Posterior cingulate gyrus (tissue), 11 donors: ENCODE measurements around the gene BMPR1B.

Source experiments
- DNase-seq, 10 donors: peaks; one replicate each; pipeline versions ENCODE4 v3.0.0 to v3.0.0-alpha.2; 2020 to 2021; ENCODE audit warnings: mixed read lengths in 3 of 10
- intact Hi-C: fragments of 100-400 bp; cut with DNase I; formaldehyde crosslinking; loops from one replicate; pipeline ENCODE4 v1.15.1; 2023

Gene BMPR1B

DNA sequence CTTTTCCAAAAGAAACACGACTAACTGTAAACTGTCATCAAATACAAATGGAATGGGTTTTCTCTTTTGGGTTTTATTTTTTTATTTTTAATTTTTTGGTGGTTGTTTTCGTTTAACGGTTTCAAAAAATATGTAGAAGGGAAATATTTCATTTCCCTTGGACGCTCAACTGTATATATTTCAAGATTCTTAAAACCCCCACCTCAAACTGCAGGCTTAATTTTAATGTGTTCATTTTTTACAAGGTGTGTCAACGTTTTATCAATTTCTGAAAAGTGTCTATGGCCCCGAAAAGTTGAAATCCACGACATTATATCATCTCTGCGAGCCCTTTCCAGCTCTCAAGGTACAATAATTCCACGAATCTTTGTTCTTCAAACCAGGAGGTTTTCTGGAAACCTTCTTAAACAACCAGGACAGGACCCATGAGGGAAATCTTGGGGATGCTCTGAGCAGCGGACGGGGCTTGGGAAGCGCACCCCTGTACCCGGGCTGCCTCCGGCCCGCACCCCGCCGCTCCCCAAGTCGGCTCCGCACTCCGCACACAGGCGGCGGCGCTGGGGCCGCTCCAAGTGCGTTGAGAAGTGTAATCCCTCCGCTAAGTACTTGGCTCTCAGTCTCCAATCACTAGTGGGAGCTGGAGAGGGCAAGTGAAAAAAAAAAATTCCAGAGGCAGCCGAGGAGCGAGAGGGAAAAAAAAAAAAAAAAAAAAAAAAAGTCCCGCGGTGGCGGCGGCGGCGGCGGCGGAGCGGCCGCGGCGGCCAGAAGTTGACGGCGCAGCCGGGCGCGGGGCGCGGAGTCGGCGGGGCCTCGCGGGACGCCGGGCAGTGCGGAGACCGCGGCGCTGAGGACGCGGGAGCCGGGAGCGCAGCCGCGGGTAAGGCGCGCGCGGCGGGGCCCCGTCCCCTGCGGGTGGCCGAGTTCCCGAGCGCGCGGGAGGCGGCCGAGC, at the start of gene BMPR1B:
Gene BMPR1B, plus strand, starts transcription at position 764 of the 949 bp plus-strand sequence. CDS start 346,470 bp downstream, outside the sequence.
- peak in 4 of 10 donors; percentile 14 to 76 (median 14) for DNase-seq

DNA sequence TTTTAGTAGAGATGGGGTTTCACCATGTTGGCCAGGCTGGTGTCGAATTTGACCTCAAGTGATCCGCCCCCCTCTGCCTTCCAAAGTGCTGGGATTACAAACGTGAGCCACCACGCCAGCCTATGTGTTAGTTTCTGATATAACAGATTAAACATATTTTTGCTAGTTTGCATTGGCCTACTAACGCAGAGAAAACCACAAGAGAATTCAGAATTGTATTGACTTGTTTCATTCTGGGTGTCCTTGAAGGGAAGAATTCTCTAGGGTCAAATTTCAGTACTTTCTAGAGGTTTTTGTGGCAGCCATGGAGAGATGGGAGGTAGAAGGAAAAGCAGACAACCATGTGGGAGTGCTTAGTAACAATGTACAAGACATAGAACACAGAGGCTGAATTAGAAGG, 46.1 kb upstream of the BMPR1B start:
- DNase-seq = no peak
- intact Hi-C loops = no loop called here

More for the DNA sequence above, at the start of gene BMPR1B:
- intact Hi-C loops = no loop called here

DNA sequence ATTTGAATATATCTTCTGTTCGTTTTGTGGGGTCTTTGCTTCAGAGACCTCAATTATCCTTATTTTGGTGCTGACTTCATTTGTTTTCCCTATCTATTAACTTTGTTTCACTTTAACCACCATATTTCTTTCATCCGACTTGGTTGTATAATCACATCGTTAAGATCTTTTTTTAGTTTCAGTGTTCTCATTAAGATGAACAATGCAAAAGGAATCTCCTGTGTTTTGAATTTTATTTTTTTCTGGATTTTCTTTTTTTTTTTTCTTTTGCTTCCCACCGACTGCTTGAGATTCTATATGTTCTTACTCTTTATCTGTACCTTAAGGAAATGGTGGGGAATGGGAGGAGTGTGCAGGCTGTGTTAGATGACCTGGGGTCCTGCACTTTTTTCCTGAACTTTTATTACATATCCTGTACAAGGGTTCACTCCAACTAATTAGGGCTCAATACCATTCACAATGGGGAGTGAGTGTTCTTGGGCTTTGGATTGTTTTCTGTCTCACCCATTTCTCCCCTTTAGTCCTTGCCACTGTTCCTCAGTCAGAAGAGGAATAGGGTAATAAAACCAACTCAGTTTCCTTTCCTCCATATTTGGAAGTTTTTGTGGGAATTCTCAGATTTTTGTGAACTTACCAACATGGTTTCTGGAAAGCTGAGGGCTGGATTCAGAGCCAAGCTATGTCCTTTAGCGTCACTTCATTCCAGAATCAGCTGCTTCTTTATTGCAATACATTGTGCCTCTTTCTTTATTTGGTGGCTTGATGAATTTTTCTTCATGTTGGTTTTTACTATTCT, 43.2 kb upstream of the BMPR1B start:
- intact Hi-C loops = no loop called here
- no peak for DNase-seq

- no peak for DNase-seq
- intact Hi-C loops = no loop called here
Measured at GRCh38 chr4:94715726-94716125, 42.0 kb upstream of the BMPR1B start.

DNA sequence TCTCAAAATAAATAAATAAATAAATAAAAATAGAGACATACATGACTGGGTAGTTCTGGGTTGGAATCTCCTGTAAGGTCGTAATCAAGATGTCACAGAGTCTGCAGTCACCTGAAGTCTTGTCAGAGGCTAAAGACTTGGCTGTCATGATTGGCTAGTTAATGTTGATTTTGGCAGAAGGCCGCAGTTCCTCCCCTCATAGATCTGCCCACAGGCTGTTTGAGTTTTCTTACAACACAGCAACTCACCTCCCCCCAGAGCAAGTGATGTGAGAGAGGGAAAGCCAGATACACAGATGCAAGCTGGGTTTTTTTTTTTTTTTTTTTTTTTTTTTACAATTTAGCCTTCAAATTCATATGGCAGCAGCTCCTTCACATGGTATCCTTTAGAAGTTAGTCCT, 36.4 kb upstream of the BMPR1B start:
- intact Hi-C loops = no loop called here
- DNase-seq = no peak

DNA sequence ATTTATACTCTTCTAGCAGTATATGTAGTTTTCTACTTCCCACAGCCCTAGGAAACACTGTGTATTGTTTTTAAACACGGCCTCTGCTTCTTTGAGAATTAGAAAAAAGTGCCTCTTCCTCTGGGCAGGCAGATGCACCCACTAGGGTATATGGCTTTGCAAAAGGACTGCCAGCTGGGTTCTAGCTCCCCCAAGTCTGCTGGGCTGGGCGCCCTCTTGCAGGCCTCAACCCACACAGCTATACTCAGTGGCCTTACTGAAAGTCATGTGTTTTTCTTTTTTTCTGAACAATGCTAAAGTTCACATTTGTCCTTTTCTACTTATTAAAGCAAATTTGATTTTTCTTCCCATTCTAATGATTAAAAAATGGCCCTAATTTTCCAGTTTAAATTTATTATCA, 35.5 kb upstream of the BMPR1B start:
- intact Hi-C loops = no loop called here
- DNase-seq = no peak

GRCh38 chr4:94722748-94723147, 35.0 kb upstream of the BMPR1B start:
- no peak for DNase-seq
- intact Hi-C loops = no loop called here

DNA sequence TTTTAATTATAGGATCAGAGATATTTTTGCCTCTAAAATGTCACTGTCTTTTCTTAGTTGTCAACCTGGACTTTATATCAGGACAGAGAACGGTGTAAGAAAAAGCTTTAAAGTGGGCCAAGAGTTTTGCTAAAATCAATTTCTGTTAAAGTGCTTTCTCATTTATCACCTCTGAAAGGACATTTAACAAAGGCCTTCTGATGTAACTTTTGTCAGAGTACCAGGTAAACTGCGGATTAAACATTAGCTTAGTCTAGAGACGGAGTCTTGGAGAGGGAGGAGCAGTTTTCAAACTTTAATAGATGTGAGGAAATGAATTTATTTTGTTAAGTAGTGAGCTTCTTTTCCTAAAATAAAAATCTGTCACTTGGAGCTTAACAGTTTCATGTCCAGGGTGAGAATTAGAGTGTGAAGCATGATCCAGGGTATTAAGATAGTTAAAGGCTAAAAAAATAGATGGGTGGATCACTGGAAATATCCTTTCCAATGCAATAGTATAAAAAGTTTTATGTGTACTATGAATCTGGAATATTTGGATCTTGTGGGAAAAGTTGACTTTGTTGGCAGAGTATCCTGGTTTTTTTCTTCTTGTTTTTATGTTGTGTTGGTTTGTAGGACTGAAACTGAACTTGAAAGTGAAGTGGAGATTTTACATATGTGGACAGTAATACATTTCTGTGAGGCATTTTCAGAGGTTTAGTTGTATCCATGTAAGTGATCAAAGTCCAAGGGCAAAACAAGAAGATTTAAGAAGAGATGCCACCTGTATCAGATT, 33.6 kb upstream of the BMPR1B start:
- intact Hi-C loops = no loop called here
- no peak for DNase-seq

- intact Hi-C loops = no loop called here
- DNase-seq = no peak
Measured at GRCh38 chr4:94726524-94727123, 31.1 kb upstream of the BMPR1B start.

GRCh38 chr4:94728056-94728766, 29.5 kb upstream of the BMPR1B start:
- intact Hi-C loops = no loop called here
- no peak for DNase-seq

GRCh38 chr4:94732358-94732698, 25.4 kb upstream of the BMPR1B start:
- intact Hi-C loops = loop anchor here (5.0 kb wide), 1 partner anchor 110 kb away; no protein-coding TSS in a partner anchor
- no peak for DNase-seq

DNA sequence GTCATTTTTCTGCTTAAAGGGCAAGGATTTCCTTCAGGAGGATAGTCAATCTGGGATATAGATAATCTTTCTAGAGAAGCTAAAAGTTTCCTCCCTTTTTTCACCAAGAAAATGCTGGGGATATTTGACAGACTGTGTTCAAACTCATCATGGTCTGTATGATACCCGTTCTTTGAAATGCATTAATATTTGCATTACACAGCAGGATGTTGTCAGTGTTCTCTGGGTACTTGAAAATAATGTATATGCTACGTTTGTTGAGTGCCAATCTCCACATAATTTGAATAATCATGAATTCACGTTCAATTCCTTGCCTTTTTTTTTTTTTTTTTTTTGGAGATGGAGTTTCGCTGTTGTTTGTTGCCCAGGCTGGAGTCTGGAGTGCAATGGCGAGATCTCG, 18.0 kb upstream of the BMPR1B start:
- DNase-seq = no peak
- intact Hi-C loops = no loop called here

DNA sequence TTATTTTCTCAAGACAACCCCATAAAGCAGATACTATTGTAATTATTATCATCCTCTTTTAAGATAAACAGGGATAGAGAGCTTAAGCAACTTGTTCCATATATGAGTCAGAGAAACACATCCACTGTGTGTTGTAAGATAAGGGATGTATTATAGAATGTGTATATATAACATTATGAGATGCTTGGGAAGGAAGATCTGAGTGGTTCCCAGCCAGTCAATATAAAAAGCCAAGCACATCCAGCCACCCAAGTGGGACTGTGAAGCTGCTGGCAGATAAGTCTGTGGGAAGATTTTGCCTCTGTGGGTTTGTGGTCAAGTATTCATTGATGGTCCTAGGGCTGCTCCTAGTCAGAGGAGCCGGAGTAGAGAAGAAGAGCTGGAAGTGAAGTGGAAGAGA, 16.5 kb upstream of the BMPR1B start:
- intact Hi-C loops = no loop called here
- no peak for DNase-seq

DNA sequence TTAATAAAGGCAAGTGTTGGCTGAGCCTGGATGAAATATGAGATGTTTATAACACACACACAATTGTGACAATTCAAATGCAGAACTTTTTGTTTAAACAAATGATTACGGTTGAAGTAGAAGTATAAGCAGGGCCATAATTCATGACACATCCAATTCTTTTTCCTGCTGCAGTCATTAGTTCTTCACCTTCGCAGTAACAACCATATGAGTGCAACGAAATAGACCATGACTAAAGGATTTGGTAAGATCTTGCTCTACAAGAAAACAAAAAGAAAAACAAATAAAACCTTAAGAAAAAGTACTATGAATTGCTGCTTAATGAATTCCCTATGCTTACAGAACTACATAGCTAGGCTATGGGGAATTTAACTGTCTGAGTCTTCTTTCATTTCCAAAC, 13.9 kb upstream of the BMPR1B start:
- intact Hi-C loops = no loop called here
- no peak for DNase-seq

DNA sequence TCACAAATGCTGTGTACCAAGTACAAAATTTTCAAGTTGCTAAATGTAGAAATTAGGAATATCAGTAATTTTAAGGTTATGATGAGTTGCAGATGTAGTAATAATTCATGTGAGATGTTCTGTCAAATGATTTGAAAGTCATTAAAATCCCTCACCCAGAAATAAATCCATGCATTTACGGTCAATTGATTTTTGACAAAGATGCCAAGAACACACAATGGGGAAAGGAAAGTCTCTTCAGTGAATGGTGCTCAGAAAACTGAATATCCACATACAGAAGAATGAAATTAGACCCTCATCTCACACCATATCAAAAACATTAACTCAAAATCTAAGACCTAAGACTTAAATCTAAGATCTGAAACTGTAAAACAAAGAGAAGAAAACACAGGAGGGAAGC, 12.9 kb upstream of the BMPR1B start:
- intact Hi-C loops = no loop called here
- DNase-seq = no peak

DNA sequence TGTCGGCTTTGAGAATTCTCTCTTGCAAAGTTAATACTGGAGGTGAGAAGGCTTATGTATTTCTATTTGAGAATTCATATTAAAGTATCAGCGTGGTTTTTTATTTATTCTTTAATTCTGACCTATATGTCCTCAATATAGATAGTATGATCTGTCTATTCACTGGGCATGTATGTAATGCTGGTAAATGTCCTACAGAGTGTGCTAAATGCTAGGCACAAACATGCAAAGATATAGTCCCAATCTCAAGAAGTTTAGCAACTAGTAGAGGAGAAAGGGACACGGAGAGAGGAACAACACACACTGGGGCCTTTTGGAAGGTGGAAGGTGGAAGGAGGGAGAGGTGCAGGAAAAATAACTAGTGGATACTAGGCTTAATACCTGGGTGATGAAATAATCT, 11.0 kb upstream of the BMPR1B start:
- intact Hi-C loops = no loop called here
- DNase-seq = no peak

GRCh38 chr4:94758141-94758699, 465 bp downstream of the BMPR1B start:
- peak in 8 of 10 donors; percentile 11 to 87 (median 31) for DNase-seq
- intact Hi-C loops = no loop called here

DNA sequence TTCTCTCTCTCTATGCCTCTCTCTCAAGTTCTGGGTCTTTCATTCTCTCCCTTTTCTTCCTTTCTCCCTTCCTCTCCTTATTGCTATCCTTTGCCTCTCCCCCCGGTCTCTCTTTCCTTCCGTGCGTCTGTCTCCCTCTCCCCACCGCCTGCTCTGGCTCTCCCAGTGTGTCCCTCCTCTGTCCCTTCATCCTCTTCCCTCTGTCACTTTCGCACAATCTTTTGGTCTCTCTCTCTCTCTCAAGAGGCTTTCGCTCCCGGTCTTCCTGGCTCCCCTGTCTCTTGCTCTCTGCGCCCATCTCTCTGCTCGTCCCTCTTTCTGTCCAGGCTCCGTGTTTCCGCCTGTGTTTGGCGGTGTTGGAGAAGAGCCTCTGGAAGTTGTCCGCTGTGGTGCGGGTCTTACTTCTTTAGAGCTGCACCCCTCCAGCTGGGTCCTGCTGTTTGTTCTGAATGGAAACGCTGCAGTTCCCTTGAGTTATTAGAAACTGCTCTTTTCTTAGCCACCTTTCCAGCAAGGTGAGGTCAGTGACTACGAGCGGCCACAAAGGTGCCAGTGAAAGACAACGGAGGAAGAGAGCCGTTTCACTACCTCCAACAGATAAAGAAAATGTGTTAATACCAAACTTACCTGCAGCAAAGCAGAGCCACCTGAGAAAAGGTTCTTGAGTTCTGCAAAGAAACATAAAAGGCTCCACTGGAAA, 1.1 kb downstream of the BMPR1B start:
- DNase-seq = peak in 1 of 10 donors; percentile 3
- intact Hi-C loops = no loop called here

DNA sequence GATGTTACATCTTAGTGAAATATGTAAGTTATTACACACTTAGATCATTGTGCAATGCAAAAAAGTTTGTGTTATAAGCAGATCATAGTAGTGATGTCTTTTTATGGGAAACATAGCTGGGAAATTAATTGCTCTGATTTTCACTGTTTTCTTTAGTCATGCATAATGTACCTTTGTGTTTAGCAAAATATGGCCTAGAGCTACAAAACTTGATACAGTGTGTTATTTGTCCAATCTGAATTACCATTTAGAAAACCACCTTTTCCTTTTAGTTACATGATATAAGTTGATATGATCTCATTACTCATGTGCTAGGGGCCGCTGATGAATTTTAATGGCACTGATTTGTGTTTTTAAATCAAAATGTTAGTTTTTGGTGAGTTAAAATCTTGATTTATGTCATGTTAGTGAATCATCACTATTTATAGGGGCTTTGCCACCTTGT, 2.0 kb downstream of the BMPR1B start:
- intact Hi-C loops = no loop called here
- no peak for DNase-seq
